ENCODE measurements around the gene HACD3.
"Not testable (repeated sequence)": the region's sequence is repeated elsewhere in the genome, so short reads cannot be mapped to it uniquely, and the experiment has no call there.

The HACD3 gene, protein sequence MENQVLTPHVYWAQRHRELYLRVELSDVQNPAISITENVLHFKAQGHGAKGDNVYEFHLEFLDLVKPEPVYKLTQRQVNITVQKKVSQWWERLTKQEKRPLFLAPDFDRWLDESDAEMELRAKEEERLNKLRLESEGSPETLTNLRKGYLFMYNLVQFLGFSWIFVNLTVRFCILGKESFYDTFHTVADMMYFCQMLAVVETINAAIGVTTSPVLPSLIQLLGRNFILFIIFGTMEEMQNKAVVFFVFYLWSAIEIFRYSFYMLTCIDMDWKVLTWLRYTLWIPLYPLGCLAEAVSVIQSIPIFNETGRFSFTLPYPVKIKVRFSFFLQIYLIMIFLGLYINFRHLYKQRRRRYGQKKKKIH

DNA sequence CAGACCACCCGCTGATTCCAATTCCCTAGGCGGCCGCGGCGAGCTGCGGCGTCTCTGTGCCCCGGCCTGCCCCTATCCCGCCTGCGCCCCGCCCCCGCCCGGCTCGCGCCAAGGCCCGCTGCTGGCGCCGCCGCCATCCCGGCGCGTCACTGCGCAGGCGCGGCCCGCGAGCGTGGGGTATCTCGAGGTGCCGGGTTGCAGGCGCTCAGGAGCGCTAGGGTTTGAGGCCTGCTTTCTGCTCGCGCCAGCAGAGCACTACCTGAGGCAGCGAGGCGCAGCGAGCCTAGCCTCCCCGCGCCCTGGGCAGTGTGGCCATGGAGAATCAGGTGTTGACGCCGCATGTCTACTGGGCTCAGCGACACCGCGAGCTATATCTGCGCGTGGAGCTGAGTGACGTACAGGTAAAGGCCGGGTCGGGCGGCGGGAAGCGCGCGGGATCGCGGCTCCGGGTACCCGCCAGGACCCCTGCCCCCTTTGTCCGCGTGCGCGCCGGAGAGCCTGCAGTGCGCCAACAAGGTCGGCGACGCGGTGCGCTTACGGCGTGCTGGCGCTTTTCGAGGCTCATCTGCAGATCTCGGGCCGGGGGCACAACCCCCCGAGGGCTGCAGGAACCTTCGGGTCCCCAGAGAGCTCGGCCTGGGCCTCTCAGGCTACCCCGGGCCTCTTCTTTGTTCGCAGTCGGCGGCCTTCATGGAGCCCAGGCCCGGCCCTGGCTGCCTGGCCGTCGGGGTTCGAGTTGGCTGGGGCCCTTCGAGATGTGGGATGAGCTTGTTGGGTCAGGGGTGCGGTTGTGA is at the start of gene HACD3:
Gene HACD3 (plus strand): TSS at position 146 of the 794 bp plus-strand sequence. CDS start 169 bp downstream, at position 315.
- DNase-seq = peak; percentile 57

DNA sequence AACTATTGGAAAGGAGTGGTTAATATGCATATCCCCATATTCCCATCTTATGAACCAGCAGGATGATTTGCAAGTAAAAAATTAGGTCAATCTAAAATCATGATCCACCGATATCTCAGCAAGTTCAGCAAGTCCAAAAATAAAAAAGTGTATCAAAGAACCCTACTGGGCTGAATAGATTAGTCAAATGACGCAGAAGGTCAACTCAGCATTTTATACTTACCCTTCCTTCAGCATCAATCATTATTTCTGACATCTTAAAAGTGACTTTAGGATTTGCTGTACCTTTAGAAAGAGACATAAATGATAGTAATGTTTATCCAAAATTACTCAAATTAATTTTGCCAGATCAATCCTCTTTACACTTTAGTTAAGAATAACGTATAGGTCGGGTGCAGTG is 45.4 kb upstream of the HACD3 start:
- DNase-seq = no peak

DNA sequence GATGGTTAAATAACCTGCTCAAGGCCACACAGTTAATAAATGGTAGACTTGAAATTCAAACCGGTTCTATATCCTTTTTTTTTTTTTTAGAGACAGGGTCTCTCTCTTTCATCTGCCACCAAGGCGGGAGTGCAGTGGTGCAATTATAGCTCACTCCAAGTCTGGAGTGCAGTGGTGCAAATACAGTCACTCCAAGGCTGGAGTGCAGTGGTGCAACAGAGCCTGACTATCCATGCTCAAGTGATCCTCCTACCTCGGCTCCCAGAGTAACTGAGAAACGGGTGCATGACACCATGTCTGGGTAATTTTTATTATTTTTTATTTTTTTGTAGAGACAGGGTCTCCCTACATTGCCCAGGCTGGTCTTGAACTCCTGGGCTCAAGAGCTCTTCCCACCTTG is 36.2 kb upstream of the HACD3 start:
- DNase-seq = no peak

DNA sequence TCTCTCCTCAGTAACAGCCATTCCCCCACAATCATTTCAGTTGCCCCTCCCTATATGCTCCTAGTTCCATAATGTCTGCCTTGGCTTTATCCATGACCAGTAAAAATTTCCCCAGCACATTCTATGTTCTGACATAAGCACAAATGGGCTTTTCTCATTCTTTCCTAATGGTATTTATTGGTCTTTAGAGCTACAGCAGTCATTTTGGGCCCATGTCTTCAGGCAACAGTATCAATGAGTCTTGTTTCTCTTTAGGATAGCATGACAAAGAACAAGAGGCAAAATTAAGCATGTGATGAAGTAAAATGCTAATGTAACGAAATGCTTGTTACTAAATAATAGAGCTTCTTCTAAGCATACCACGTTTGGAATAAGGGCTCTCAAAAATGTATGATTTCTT is 20.9 kb upstream of the HACD3 start:
- DNase-seq = no peak

DNA sequence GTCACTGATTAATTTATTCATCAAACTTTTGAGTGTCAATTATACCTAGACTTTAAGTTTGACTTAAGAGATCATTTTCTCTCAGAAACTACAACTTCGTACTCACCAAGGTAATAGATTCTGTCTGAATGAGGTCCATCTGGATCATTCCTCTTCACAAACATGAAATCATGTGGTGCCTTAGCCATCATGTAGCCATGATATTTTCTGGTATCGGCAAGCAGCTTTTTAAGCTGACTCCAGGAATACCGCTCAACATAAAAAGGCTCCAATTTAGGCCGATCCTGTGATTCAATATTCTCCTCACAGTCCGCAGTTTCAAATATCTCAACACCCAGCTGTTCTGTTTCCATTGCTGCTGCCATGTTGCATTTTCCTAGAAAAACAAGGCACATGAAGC is 18.1 kb upstream of the HACD3 start:
- no peak for DNase-seq

DNA sequence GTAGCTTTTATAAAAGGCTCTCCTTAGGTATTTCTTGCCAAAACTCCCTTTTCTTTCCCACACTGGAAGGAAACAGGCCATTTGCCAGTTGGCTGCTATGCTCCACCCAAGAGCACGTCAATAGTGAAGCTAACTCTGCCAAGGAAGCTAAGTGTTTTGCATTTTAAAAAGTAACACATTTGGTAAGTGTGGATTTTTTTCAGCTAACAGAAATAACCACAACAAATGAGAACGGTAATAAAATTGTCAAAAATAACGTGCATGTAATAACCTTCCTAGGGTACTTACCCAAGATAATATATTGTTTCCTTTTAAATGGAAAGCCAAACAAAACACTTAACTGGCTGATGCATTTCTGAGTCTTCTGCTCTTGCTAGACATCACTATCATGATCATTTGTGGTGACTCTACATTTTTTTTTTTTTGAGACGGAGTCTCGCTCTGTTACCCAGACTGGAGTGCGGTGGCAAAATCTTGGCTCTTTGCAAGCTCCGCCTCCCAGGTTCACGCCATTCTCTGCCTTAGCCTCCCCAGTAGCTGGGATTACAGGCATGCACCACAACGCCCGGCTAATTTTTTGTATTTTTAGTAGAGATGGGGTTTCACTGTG is 17.4 kb upstream of the HACD3 start:
- no peak for DNase-seq

DNA sequence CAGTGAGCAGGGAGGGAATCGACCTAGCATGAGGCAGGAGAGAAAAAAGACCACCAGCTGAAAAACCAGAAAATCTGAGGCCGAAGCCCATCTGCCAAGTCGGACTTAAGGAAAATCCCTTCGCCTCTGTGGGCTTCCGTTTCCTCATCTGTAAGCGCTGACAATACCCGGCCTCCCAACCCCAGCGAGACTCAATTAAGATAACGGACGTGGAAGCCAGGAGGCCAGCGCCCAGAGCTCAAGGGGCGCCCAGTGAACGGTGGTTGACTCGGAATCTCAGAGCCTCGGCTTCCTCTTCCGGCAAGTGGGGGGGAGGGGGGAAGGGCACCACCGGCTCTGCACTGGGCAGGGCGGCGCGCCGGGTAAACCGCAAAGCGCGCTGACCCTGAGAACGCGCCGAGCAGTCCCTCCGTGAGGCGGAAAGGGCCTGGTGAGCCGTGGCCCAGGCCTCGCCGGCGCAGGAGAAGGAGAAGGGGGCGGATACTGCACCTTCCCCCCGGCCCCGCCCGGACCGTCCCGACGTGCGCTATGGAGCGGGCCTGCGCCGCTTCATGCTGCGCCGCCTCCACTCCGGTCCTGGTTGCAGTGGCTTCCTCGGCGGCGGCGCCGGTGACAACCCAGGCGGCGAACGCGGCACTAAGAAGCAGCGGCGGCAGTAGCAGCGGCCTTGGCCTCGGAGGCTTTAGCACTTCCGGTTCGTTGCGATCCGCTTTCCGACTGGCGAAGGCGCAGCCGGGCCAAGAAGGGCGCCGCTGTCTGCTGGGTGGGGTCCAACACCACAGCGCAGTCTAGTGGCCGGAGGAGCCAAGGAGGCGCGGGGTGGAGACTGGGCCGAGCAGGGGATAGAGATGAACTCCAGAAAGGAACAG is 13.0 kb upstream of the HACD3 start, which contains the start of gene DPP8:
Gene DPP8 (minus strand): TSS at position 693 of the 869 bp plus-strand sequence. CDS start 5,136 bp downstream, outside the sequence.
- peak; percentile 76 for DNase-seq

DNA sequence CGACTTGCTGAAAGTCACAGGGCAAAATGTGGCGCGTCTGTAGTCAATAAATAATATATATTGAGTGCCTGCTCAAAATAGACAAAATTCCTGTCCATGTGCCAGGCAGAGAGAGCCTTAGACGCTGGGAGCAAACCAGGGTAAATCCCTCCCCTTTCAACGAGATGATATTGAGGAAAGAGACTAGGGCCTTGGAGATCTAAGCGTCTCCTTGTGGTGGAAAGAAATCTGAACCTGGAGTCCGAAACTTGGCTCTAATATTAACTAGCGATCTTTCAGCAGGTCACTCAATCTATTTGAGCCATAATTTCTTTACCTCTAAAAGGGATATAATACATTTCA is 12.4 kb upstream of the HACD3 start:
- no peak for DNase-seq

DNA sequence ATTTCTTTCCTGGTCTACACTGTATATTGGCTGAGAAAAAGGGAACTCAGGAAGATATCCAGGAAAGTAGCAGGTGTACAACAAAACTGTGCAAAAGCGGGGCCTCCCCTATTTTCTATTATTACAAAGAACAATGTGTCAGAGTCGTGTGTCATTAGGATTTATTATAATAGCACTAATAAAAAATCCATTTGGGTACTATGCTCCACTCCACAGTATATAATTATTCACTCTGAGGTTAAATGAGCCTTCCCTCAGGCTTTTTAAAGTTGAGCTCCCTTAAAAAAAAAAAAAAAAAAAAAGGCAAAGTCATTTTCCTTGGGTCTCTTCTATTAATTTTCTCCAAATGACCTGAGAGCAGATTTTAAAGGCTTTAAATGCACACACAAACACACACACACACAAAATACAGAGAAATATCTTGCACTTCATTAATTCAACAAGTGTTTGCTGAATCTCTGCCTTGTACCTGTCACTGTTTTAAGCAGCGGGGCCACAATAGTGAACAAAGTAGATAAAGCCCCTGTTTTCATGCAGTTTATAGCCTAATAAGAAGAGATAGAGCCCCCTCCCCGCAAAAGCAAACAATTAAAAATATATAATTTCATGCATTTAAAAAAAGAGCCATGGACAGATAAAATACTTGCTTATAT is 11.5 kb upstream of the HACD3 start:
- DNase-seq = no peak

DNA sequence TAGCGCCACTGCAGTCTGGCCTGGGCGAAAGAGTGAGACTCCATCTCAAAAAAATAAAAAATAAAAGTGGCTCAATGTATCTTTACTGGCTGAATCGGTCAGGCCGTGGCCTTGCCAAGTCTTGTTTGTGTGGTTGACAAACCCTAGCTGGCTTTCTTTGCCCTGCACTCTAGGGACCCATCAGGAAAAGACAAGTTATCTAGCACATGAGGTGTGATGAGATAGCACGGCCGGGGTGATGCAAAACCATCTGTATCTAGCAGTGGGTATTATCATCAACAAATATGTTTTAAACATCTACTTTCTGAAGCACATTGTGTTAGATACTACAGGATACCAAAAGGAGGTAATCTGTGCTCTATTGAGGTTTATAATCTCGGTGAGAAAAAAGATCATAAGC is 8.9 kb upstream of the HACD3 start:
- DNase-seq = no peak

DNA sequence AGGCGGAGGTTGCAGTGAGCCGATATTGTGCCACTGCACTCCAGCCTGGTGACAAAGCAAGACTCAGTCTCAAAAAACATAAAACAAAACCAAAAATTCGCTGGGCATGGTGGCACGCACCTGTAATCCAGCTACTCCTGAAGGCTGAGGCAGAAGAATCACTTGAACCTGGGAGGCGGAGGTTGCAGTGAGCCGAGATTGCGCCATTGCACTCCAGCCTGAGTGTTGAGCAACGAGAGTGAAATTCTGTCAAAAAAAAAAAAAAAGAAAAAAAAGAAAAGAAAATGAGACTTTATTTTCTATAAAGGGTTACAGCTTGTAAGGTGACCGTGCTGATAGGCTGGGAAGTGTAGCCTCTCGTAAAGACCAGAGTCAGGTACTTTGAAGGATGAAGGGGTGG is 6.0 kb upstream of the HACD3 start:
- DNase-seq = no peak

DNA sequence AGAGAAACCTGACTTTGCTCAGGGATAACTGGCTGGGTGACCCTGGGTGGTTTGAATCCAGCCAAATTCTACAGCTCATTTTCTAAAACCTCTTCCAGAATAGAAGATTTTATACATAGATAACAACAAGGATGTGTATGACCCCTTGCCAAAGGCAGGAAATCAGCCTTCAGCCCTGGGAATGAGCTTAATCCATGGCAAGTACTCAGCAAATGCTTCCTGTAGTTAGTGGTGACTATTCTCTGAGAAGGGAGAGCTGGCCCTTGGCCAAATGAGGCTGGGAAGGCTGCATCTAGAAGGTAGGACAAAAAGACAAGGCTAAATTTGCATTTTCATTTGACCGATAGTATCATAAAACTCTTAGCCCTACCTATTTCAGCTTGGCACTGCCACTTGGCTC is 4.6 kb upstream of the HACD3 start:
- DNase-seq = no peak

DNA sequence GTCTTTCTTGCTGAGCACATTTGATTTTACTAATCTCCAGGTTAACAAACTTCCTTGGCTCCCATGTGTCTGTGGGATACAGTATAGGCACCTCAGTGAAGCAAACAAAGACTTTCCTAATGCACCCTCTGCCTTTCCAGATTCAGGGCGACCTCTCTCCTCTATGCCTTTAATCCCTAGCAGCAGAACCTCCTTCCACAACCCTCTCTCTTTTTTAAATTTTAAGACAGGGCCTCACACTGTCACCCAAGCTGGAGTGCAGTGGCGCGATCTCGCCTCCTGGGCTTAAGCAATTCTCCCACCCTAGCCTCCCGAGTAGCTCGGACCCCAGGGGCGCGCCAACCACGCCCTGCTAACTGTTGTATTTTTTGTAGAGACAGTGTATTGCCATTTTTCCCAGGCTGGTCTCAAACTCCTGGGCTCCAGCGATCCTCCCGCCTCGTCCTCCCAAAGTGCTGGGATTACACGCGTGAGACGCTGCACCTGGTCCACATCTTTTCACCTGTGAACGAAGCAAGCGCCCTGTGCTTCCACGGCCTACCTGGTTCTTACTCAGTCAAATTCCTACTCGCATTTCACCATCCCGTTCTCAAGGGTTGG is 1.7 kb upstream of the HACD3 start:
- no peak for DNase-seq

DNA sequence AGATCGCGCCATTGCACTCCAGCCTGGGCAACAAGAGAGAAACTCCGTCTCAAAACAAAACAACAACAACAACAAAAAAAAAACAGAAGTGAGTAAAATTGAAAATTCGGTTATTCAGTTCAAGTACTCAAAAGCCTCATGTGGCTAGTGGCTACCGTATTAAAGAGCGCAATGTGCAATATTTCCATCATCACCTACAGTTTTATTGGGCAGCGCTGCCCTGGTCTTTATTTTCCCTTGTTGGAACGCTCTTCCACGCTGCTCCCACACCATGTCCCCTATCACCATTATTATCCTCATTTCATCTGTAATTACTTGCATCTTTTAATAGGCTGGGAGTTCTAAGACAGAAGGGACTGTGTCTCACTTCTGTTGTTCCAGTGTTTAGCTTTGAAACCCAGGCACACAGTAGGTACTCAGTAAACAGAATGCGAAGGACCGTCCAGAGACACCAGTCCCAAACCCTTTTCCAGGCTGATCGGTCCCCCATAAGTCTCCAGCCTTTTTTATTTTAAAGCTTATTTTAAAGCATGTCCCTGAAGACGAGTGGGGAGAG is 423 bp upstream of the HACD3 start:
- no peak for DNase-seq

DNA sequence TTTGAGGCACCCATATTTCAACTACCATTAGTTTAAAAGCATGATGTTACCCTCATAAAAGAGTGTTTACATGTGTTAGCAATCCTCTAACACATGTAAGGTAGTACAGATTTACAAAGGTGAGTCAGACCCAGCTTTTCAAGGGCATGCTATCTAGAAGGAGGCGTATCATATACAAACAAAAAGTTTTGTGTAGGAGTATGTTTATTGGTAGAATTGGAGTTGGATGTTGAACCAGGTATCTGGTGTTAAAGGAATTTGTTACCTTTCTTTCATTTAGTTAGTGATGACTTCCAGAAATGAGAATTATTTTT is 2.4 kb downstream of the HACD3 start:
- DNase-seq = no peak

DNA sequence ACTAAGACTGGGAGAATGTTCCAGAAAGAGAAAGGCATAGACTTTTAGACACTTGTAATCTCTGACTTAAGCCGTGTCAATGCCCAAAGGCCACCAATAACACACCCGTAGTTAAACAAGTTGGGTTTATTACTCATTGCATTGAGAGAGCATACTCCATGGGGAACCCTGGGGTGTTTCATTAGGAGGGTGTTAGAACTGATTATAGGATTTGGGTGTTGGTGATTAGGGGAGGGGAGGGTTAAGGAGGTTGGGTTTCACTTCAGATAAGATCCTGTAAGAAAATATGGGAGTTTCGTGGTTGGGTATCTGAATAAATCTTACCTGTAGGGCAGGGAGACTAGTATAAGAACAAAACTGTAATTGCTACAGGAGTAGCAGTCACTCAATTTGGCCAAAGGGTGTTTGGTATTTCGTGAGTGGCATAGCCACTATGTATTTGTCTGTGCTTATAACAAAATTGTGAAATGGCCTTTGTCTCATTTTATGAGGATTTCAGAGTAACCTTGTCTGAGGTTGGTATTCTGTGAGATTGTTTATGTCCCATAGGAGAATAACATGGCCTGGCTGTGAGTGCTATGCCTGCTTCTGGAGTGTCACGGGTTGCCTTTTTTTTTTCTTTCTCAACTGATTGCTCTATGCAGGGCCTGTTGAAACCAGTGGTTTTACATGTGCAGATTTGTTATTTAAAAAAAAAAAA is 2.9 kb downstream of the HACD3 start:
- DNase-seq = no peak

DNA sequence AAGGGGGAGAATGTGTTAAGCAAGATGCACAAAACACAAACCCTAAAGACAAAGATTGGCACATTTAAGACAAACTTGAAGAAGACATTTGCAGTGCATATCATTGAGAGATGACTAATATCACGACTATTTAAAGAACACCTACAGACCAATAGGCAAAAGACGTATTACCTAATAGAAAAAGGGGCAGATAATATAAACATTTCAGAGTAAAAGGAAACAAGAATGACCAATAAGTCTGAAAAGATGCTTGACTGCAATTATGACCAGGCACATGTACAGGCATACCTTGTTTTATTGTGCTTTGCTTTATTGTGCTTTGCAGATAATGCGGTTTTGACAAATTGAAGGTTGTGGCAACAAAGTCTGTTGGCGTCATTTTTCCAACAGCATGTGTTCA is 4.9 kb downstream of the HACD3 start:
- no peak for DNase-seq

DNA sequence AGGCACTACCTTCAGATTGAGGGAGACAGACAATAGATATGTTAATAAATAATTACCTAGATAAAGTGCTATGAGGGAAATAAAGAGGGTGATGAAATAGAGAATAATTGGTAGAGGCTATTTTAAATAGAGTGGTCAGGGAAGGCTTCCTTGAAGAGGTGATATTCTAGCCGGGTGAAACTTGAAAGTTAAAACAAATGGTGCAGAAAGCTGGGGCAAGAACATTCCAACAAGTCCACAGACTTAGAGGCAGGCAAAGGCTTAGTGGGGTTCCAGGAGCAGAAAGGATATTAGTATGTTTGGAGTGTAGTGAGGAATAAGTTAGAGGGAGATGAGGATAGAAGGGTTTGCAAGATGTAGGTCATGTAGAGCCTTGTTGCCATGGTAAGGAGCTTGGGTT is 10.1 kb downstream of the HACD3 start:
- DNase-seq = no peak

DNA sequence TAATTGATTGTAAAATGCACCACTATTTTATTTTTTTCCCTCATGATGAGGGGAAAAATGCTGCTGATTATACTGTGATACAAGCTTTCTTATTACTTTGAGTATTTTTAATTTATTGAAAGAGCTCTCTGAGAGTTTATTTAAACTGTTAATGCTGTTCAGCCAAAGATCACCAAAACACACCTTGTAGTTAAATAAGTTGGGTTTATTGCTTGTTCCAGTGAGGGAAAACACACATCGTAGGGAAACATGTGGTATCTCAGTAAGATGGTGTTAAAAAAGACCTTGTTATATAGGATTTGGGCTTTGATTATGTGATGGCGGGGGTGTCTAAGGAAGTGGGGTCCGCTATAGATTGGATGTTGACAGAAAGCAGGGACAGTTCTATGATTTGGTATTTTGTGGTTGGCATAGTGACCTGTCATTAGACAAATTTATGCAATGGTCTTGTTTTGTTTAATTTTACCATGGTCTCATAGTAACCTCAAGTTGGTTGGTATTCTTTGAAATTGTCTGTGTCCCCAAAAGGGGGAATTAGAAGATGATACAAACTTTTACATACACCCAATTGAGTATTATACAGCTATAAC is 11.1 kb downstream of the HACD3 start:
- DNase-seq = no peak

DNA sequence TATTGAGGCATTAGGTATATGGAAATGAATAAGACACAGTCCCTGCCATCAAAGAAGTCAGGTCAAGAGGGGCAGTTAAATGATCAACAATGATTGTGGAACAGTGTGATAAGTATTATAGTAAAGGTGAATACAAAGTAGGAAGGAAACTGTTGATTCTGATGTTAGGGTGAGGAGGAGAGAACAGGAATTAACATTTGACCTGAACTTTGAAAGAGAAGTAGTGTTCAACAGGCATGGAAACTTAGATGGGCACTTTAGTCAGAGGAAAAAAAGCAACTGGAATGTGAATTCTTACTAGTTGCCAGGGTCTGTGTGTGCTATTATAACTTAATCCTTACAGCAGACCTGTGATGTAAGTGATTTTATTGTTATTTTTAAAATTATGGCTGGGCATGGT is 17.6 kb downstream of the HACD3 start:
- no peak for DNase-seq

DNA sequence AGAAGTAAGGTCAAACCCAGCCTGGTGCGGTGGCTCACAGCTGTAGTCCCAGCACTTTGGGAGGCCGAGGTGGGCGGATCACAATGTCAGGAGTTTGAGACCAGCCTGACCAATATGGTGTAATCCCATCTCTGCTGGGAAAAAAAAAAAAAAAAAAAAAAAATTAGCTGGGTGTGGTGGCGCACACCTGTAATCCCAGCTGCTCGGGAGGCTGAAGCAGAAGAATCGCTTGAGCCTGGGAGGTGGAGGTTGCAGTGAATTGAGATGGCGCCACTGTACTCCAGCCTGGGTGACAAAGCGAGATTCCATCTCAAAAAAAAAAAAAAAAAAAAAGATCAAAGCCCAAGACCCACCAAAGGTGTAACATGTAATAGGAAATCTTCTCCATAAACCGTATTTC is 19.0 kb downstream of the HACD3 start:
- not testable (repeated sequence) for DNase-seq
